ENCODE data around the gene TTLL5. TPM values are rescaled to one million over a fixed set of nuclear protein-coding genes. Genes with fewer than 3 reads are reported as not detected.
"Not testable (repeated sequence)": the region's sequence is repeated elsewhere in the genome, so short reads cannot be mapped to it uniquely, and the experiment has no call there.

Gene TTLL5
- total RNA-seq, 1 experiment from 2014 or later = 28.2 TPM

DNA sequence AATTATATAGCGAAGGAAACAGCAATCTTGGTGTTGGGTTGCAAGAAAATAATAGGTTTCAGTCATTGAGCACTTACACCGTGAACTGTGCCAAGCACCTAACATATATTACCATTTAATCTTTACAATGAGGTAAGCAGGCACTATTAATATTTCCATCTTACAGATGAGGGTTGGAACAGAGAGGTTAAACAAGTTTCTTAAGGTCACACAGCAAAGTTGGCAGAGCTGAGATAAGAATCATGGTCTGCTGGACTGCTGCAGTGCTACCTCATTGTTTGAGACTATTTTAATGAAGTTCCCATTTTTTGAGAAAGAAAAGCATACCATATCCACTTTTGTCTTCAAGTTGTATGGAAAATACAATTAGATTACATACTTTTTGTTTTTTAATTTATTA is 2.1 kb upstream of the TTLL5 start:
- Histone ChIP-seq H3K4me1 (no peaks in the 10 kb centered on the region), H3K4me3 (no peak overlapping the region), H3K36me3 (0 out of 2 replicates have a peak, but pooled peaks cover 5% of the 10 kb centered on the region), H3K27me3 (no peaks in the 10 kb centered on the region), H3K9me3 (replicated peaks) (no peaks in the 10 kb centered on the region), H3K27ac (no peak overlapping the region)
- no peak for DNase-seq

DNA sequence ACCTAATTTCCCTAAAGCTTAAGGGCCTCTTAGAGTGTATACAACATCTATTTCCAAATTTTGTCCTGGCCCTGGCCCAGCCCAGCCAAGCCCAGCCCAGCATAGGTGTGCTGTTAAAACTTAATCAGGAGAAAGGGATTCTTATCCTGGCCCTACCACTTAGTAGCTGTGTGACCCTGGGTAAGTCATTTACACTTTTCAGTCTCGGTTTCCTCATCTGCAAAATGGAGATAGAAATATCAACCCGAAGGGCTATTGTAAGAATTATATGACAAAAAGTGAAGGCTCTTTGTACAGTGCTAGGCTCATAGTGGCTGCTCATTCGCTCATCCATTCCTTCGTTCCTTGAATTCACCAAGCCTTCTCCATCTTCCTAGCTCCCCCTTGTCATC is 812 bp upstream of the TTLL5 start:
- peak overlapping the region; percentile 95 for H3K4me3 ChIP-seq
- no peak overlapping the region for H3K27ac ChIP-seq
- H3K36me3 ChIP-seq = peaks cover 6% of the 10 kb centered on the region; the same call in 1 of the 2 replicates
- H3K9me3 ChIP-seq (replicated peaks) = no peaks in the 10 kb centered on the region
- no peaks in the 10 kb centered on the region for H3K4me1 ChIP-seq
- no peak for DNase-seq
- no peaks in the 10 kb centered on the region for H3K27me3 ChIP-seq

GRCh38 chr14:75661499-75661814 is 411 bp downstream of the TTLL5 start:
- DNase-seq = no peak
- H3K27me3 ChIP-seq = no peaks in the 10 kb centered on the region

DNA sequence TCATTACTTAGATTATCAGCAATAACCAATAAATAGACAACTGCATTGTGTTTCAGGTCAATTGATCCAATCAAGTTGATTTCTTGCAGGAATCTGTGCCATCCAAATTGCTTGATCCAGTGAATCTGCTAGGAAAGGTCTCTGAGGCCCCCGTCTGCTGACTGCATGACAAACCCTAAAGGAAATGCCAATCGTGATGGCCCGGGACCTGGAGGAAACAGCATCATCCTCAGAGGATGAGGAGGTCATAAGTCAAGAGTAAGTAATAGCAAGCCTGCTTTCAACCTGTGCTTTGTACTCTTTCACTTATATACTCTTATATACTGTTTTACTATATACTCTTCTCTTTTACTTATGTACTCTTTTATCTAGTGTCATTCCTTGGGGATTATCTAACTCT is 1.9 kb downstream of the TTLL5 start:
- Histone ChIP-seq H3K36me3 (peaks cover 4% of the 10 kb centered on the region; the same call in 1 of the 2 replicates), H3K4me3 (no peak overlapping the region), H3K4me1 (no peaks in the 10 kb centered on the region; the same call in 1 of the 2 replicates), H3K9me3 (replicated peaks) (no peaks in the 10 kb centered on the region), H3K27me3 (no peaks in the 10 kb centered on the region), H3K27ac (no peak overlapping the region)
- DNase-seq = no peak

More at GRCh38 chr14:75661499-75661814, 411 bp downstream of the TTLL5 start:
- Histone ChIP-seq H3K4me3 (peak overlapping the region; percentile 95), H3K27ac (peak overlapping the region; percentile 43), H3K36me3 (peaks cover 4% of the 10 kb centered on the region; the same call in 1 of the 2 replicates), H3K9me3 (replicated peaks) (no peaks in the 10 kb centered on the region), H3K4me1 (no peaks in the 10 kb centered on the region)

- no peak for DNase-seq
- Histone ChIP-seq H3K36me3 (peaks cover 28% of the 10 kb centered on the region), H3K9me3 (replicated peaks) (no peaks in the 10 kb centered on the region), H3K27ac (no peak overlapping the region), H3K27me3 (no peaks in the 10 kb centered on the region), H3K4me3 (no peak overlapping the region), H3K4me1 (no peaks in the 10 kb centered on the region; the same call in 1 of the 2 replicates)
These were observed 6.2 kb downstream of the TTLL5 start for GRCh38 chr14:75667099-75667765.

- H3K27me3 ChIP-seq = no peaks in the 10 kb centered on the region
- DNase-seq = no peak
These were observed 11.7 kb downstream of the TTLL5 start for GRCh38 chr14:75672605-75673192.

GRCh38 chr14:75673345-75674035 is 12.4 kb downstream of the TTLL5 start:
- no peak for DNase-seq
- no peaks in the 10 kb centered on the region for H3K9me3 ChIP-seq (replicated peaks)
- no peak overlapping the region for H3K4me3 ChIP-seq
- H3K27me3 ChIP-seq = no peaks in the 10 kb centered on the region
- no peak overlapping the region for H3K27ac ChIP-seq
- H3K36me3 ChIP-seq = peaks cover 31% of the 10 kb centered on the region
- no peaks in the 10 kb centered on the region; the same call in 1 of the 2 replicates for H3K4me1 ChIP-seq

More at GRCh38 chr14:75672605-75673192, 11.7 kb downstream of the TTLL5 start:
- Histone ChIP-seq H3K27ac (no peak overlapping the region), H3K36me3 (peaks cover 33% of the 10 kb centered on the region), H3K4me3 (no peak overlapping the region), H3K9me3 (replicated peaks) (no peaks in the 10 kb centered on the region), H3K4me1 (no peaks in the 10 kb centered on the region; the same call in 1 of the 2 replicates)

DNA sequence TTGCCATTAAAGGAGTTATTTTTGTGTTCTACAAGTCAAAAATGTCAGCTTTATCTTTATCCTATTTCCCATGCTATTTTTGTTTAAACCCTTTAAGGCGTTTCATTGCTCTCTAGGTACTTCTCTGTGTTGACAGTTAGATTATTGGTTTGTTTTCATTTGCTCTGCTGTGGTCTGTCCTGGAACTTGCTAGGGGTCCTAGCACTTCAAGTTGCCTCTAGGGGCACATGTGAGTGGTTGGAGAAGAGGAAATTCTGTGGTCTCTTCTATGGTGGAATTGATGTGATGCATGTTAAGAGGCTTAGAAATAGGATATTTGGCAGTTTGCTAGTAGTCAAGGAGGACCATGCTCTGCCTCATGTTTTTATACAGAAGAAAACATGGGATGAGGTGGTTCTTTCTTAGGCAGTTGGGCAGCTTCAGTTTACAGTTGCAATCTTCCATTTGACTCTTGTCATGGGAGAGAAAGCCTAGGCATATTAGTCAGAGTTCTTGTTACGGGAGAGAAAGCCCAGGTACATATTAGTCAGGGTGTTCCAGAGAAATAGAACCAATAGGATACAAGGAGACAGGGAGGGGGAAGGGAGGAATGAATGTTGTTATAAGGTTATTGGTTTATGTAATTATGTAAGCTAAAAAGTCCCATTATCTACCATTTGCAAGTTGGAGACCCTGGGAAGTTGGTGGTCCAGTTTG is 14.4 kb downstream of the TTLL5 start:
- no peak overlapping the region for H3K4me3 ChIP-seq
- no peak overlapping the region for H3K27ac ChIP-seq
- H3K27me3 ChIP-seq = no peaks in the 10 kb centered on the region
- no peaks in the 10 kb centered on the region; the same call in 1 of the 2 replicates for H3K4me1 ChIP-seq
- peaks cover 24% of the 10 kb centered on the region for H3K36me3 ChIP-seq
- peak; percentile 29 to 51 for DNase-seq
- H3K9me3 ChIP-seq (replicated peaks) = no peaks in the 10 kb centered on the region

GRCh38 chr14:75685910-75686309 is 24.9 kb downstream of the TTLL5 start:
- no peaks in the 10 kb centered on the region for H3K4me1 ChIP-seq
- H3K27ac ChIP-seq = no peak overlapping the region
- no peak for DNase-seq
- H3K9me3 ChIP-seq (replicated peaks) = no peaks in the 10 kb centered on the region
- H3K27me3 ChIP-seq = no peaks in the 10 kb centered on the region
- no peak overlapping the region for H3K4me3 ChIP-seq
- peaks cover 20% of the 10 kb centered on the region for H3K36me3 ChIP-seq

DNA sequence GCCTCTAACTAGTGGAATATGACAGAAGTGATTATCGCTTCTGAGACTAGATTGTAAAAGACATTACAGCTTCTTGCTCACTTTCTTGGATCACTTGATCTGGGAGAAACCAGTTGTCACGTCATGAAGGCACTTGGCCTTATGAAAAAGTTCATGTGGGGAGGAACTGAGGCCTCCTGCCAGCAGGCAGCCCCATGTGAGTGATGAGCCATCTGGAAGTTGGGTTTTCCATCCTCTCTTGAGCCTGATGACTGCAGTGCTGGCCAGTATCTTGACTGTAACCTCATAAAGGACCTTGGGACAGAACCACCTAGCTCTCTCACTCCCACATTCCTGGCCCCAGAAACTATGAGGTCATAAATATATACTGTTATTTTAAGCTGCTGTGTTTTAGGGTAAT is 28.0 kb downstream of the TTLL5 start:
- peaks cover 17% of the 10 kb centered on the region for H3K36me3 ChIP-seq
- DNase-seq = no peak
- no peak overlapping the region for H3K27ac ChIP-seq
- no peaks in the 10 kb centered on the region for H3K9me3 ChIP-seq (replicated peaks)
- no peak overlapping the region for H3K4me3 ChIP-seq
- no peaks in the 10 kb centered on the region for H3K4me1 ChIP-seq
- H3K27me3 ChIP-seq = no peaks in the 10 kb centered on the region

- H3K27me3 ChIP-seq = no peaks in the 10 kb centered on the region
- H3K4me3 ChIP-seq = no peak overlapping the region
- H3K27ac ChIP-seq = no peak overlapping the region
- DNase-seq = no peak
- H3K4me1 ChIP-seq = no peaks in the 10 kb centered on the region
- H3K9me3 ChIP-seq (replicated peaks) = no peaks in the 10 kb centered on the region
- peaks cover 10% of the 10 kb centered on the region for H3K36me3 ChIP-seq
These were observed 29.0 kb downstream of the TTLL5 start for GRCh38 chr14:75690010-75690409.

DNA sequence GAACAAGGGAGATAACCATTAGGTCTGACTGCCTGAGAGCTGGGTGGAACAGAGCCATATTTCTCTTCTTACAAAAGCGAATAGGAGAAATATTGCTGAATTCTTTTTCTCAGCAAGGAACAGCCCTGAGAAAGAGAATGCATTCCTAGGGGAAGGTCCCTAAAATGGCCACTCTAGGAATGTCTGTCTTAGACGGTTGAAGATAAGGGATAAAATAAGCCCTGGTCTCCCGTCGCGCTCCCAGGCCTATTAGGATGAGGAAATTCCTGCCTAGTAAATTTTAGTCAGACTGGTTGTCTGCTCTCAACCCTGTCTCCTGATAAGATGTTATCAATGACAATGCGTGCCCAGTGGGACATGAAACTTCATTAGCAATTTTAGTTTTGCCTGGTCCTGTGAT is 34.0 kb downstream of the TTLL5 start:
- not testable (repeated sequence) for H3K27me3 ChIP-seq; DNase-seq; H3K27ac ChIP-seq; H3K9me3 ChIP-seq (replicated peaks); H3K4me1 ChIP-seq; H3K4me3 ChIP-seq
- peaks cover 18% of the 10 kb centered on the region for H3K36me3 ChIP-seq

DNA sequence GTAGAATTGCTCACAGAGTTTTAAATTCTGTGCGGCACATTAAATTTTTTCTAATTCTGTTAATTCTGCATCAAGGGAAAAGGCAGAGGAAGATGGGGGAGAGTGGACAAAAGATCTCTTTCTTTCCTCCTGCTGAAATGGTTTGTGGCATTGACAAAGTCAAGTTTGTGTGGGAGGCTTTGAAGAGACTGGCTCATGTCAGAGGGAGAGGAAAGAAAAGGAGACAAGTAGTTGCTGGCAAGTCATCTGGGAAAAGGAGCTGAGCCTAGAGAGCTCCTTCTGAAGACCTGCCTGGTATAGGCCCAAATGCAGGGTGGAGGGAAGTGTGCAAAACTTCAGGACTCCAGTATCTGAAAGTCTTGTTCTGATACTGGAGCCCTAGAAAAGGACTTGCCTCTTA is 36.3 kb downstream of the TTLL5 start:
- no peaks in the 10 kb centered on the region for H3K9me3 ChIP-seq (replicated peaks)
- H3K4me3 ChIP-seq = no peak overlapping the region
- DNase-seq = no peak
- peaks cover 8% of the 10 kb centered on the region for H3K36me3 ChIP-seq
- no peak overlapping the region for H3K27ac ChIP-seq
- no peaks in the 10 kb centered on the region for H3K27me3 ChIP-seq
- H3K4me1 ChIP-seq = no peaks in the 10 kb centered on the region

GRCh38 chr14:75697918-75698317 is 36.9 kb downstream of the TTLL5 start:
- Histone ChIP-seq H3K27ac (no peak overlapping the region), H3K27me3 (no peaks in the 10 kb centered on the region), H3K4me3 (no peak overlapping the region), H3K4me1 (no peaks in the 10 kb centered on the region), H3K36me3 (peaks cover 8% of the 10 kb centered on the region), H3K9me3 (replicated peaks) (no peaks in the 10 kb centered on the region)
- peak; percentile 7 to 15 for DNase-seq

GRCh38 chr14:75699331-75699730 is 38.3 kb downstream of the TTLL5 start:
- no peaks in the 10 kb centered on the region for H3K4me1 ChIP-seq
- no peaks in the 10 kb centered on the region for H3K27me3 ChIP-seq
- DNase-seq = no peak
- peaks cover 8% of the 10 kb centered on the region for H3K36me3 ChIP-seq
- H3K27ac ChIP-seq = no peak overlapping the region
- no peaks in the 10 kb centered on the region for H3K9me3 ChIP-seq (replicated peaks)
- no peak overlapping the region for H3K4me3 ChIP-seq
